HEK293T (cell line): ENCODE data around the gene PLK5.

ENCODE experiments used
- CTCF ChIA-PET: fragments of 350-600 bp; formaldehyde crosslinking; extraction: SDS; loops from one replicate; lab custom pipeline; 2021; ENCODE audit warnings: antibody characterized with exemption, inconsistent platforms; lab: Yijun Ruan, JAX
- POLR2A ChIA-PET: fragments of 350-600 bp; formaldehyde crosslinking; extraction: SDS; loops from one replicate; lab custom pipeline; 2020; ENCODE audit warnings: antibody characterized with exemption, inconsistent platforms; lab: Yijun Ruan, JAX
- DNase-seq: peaks from one replicate; pipeline ENCODE4 v3.0.0; 2012; ENCODE audit warnings: mixed read lengths; ENCODE audit errors: extremely low spot score
- ARNT ChIP-seq: fragments of 450-650 bp; IDR thresholded peaks from 2 replicates; pipeline ENCODE4 v1.6.1; 2017; ENCODE audit warnings: mild to moderate bottlenecking
- BHLHE40 ChIP-seq: fragments of 450-650 bp; IDR thresholded peaks from 2 replicates; pipeline ENCODE4 v1.6.1; 2016; ENCODE audit warnings: mild to moderate bottlenecking, moderate library complexity, borderline replicate concordance
- CTBP1 ChIP-seq: fragments of 450-650 bp; IDR thresholded peaks from 2 replicates; pipeline ENCODE4 v1.6.1; 2016; ENCODE audit warnings: borderline replicate concordance
- ELF4 ChIP-seq: fragments of 450-650 bp; IDR thresholded peaks from 2 replicates; pipeline ENCODE4 v1.6.1; 2017; ENCODE audit warnings: antibody characterized with exemption
- FOXA1 ChIP-seq: fragments of 450-650 bp; IDR thresholded peaks from 2 replicates; pipeline ENCODE4 v1.6.1; 2016; ENCODE audit warnings: mild to moderate bottlenecking
- FOXK2 ChIP-seq: fragments of 450-650 bp; IDR thresholded peaks from 2 replicates; pipeline ENCODE4 v1.6.1; 2016; ENCODE audit warnings: mild to moderate bottlenecking
- FOXM1 ChIP-seq: fragments of 450-650 bp; IDR thresholded peaks from 2 replicates; pipeline ENCODE4 v1.6.1; 2017; ENCODE audit warnings: mild to moderate bottlenecking, borderline replicate concordance
- HDGF ChIP-seq: fragments of 450-650 bp; IDR thresholded peaks from 2 replicates; pipeline ENCODE4 v1.6.1; 2017; ENCODE audit warnings: antibody characterized with exemption, borderline replicate concordance
- L3MBTL2 ChIP-seq: fragments of 450-650 bp; conservative IDR thresholded peaks from 2 replicates; pipeline ENCODE4 v1.6.1; 2016; ENCODE audit warnings: mild to moderate bottlenecking
- LEF1 ChIP-seq: fragments of 450-650 bp; IDR thresholded peaks from 2 replicates; pipeline ENCODE4 v1.6.1; 2017; ENCODE audit warnings: mild to moderate bottlenecking, borderline replicate concordance
- NFRKB ChIP-seq: fragments of 450-650 bp; IDR thresholded peaks from 2 replicates; pipeline ENCODE4 v1.6.1; 2016; ENCODE audit warnings: mild to moderate bottlenecking, moderate library complexity
- PKNOX1 ChIP-seq: fragments of 450-650 bp; IDR thresholded peaks from 2 replicates; pipeline ENCODE4 v1.6.1; 2016
- SP1 ChIP-seq: fragments of 450-650 bp; IDR thresholded peaks from 2 replicates; pipeline ENCODE4 v1.6.1; 2017
- SUZ12 ChIP-seq: fragments of 450-650 bp; IDR thresholded peaks from 2 replicates; pipeline ENCODE4 v1.6.1; 2016; ENCODE audit warnings: mild to moderate bottlenecking
- TARDBP ChIP-seq: fragments of 450-650 bp; IDR thresholded peaks from 2 replicates; pipeline ENCODE4 v1.6.1; 2016
- ZNF384 ChIP-seq: fragments of 450-650 bp; IDR thresholded peaks from 2 replicates; pipeline ENCODE4 v1.6.1; 2016

Gene PLK5

GRCh38 chr19:1522061-1522460 is 1.8 kb upstream of the PLK5 start:
- DNase-seq = no peak
- ChIA-PET CTCF (no interaction called here), POLR2A (no interaction called here)
- TF ChIP-seq FOXA1 (no peak), FOXM1 (no peak), ZNF384 (no peak), FOXK2 (no peak), ELF4 (no peak), HDGF (no peak), SP1 (no peak), CTBP1 (no peak), ARNT (no peak), SUZ12 (no peak), BHLHE40 (no peak), NFRKB (no peak), L3MBTL2 (no peak), PKNOX1 (no peak), LEF1 (no peak), TARDBP (no peak)

- no peak for DNase-seq
- ChIA-PET POLR2A (no interaction called here), CTCF (no interaction called here)
- TF ChIP-seq PKNOX1 (no peak), CTBP1 (no peak), BHLHE40 (no peak), ARNT (no peak), FOXA1 (no peak), ZNF384 (no peak), LEF1 (no peak), SUZ12 (no peak), ELF4 (no peak), L3MBTL2 (no peak), FOXM1 (no peak), TARDBP (no peak), FOXK2 (no peak), HDGF (no peak), SP1 (no peak)
These were observed 1.0 kb upstream of the PLK5 start for GRCh38 chr19:1522838-1523237.

- TF ChIP-seq BHLHE40 = no peak
- TF ChIP-seq FOXM1 = no peak
- TF ChIP-seq TARDBP = no peak; the same call in 1 of the 2 replicates
- no peak for TF ChIP-seq FOXK2
- TF ChIP-seq CTBP1 = no peak
- TF ChIP-seq ELF4 = no peak
- TF ChIP-seq L3MBTL2 = no peak; the same call in 1 of the 2 replicates
- no peak for TF ChIP-seq FOXA1
- no peak for TF ChIP-seq ARNT
- TF ChIP-seq ZNF384 = no peak
- ChIA-PET CTCF (no interaction called here), POLR2A (no interaction called here)
- no peak for DNase-seq
These were observed 552 bp downstream of the PLK5 start for GRCh38 chr19:1524287-1524971.

GRCh38 chr19:1524972-1525325 is 1.1 kb downstream of the PLK5 start:
- no peak for TF ChIP-seq L3MBTL2
- TF ChIP-seq PKNOX1 = no peak
- TF ChIP-seq TARDBP = no peak
- TF ChIP-seq SUZ12 = no peak
- TF ChIP-seq ZNF384 = no peak
- TF ChIP-seq SP1 = no peak
- TF ChIP-seq NFRKB = no peak
- no peak for TF ChIP-seq ELF4
- no peak for TF ChIP-seq FOXA1
- ChIA-PET CTCF (no interaction called here), POLR2A (no interaction called here)
- DNase-seq = no peak

- ChIA-PET POLR2A (no interaction called here), CTCF (no interaction called here)
- no peak for DNase-seq
- TF ChIP-seq FOXK2 (no peak), CTBP1 (no peak), SP1 (no peak), LEF1 (no peak), ARNT (no peak), ELF4 (no peak), PKNOX1 (no peak), FOXA1 (no peak), NFRKB (no peak), TARDBP (no peak), BHLHE40 (no peak), ZNF384 (no peak), L3MBTL2 (no peak), FOXM1 (no peak), HDGF (no peak), SUZ12 (no peak)
These were observed 1.5 kb downstream of the PLK5 start for GRCh38 chr19:1525343-1525742.
